Stomach (tissue), 4 donors: ENCODE results near the gene AJUBA.

ENCODE experiments used
- CTCF ChIP-seq, 7 experiments: fragments of 450-650 bp in 4 of 7; fragments of 200-600 bp in 3 of 7; sonication (generic) in 3 of 7; IDR thresholded peaks; one replicate each; pipeline ENCODE4 v1.5.1; 2016 to 2019; ENCODE audit warnings: antibody characterized with exemption in 7 of 7, control low read depth in 2 of 7, mild to moderate bottlenecking in 1 of 7
- EP300 ChIP-seq: sonication (generic); formaldehyde crosslinking; IDR thresholded peaks from one replicate; pipeline ENCODE4 v1.6.1; 2017; ENCODE audit warnings: antibody characterized with exemption

GRCh38 chr14:23028799-23029198 is 46.4 kb upstream of the AJUBA start:
- no peak for TF ChIP-seq CTCF (IDR thresholded peaks at IDR 0.05)
- TF ChIP-seq EP300: no peak
